Epithelial cell of esophagus (primary cell): ENCODE results near the gene ACADSB.

ENCODE experiments used
- DNase-seq: peaks from one replicate; pipeline ENCODE4 v3.0.0; 2010; ENCODE audit warnings: low read depth
- H3K4me3 ChIP-seq: 2 replicates; pipeline ENCODE4 v1.5.1; 2011; ENCODE audit warnings: mild to moderate bottlenecking, low read length, control low read depth
- TF ChIP-seq, protein P1 (sequence below): IDR thresholded peaks from 2 replicates; pipeline ENCODE4 v1.5.1; 2011; ENCODE audit warnings: low read depth, mild to moderate bottlenecking, low read length, control low read depth, inconsistent platforms; ENCODE audit not compliant: insufficient read depth; ENCODE audit errors: missing control alignments

The ACADSB gene

DNA sequence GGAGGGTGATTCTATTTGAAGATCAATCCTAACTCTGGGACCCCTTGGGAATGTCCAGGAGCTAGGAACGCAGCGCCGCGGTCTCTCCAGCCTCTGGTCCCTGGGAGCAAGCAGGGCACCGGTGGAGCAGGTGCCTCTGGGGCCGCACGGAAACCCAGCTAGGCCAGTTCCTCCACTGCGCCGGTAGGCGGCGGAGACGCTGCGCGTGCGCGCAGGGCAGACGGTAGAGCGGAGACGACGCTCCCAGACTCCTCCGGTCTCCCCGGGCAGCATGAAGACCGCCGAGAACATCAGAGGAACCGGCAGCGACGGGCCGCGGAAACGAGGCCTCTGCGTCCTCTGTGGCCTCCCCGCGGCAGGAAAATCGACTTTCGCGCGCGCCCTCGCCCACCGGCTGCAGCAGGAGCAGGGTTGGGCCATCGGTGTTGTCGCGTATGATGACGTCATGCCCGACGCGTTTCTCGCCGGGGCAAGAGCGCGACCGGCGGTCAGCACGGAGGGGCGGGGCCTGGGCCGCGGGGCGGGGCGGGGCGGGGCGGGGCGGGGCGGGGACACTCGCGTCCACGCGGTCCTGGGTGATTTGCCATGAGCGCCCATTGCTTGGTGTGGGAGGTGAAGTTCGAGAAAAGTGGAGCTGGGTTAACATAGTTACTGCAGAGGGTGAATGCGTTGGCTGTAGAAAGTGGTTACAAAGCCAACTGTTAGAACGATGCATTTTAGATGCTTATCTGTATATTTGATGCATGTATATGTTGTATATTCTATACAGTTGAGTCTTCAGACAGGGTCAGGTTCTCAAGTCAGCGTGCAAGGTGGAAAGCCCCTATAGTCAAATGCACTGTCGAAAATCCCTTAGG lies 28.4 kb upstream of the ACADSB start, which contains the start of gene PSTK:
Gene PSTK, plus strand, starts transcription at position 193 of the 857 bp plus-strand sequence. Its CDS starts 79 bp downstream, at position 272.
- TF ChIP-seq, protein P1, sequence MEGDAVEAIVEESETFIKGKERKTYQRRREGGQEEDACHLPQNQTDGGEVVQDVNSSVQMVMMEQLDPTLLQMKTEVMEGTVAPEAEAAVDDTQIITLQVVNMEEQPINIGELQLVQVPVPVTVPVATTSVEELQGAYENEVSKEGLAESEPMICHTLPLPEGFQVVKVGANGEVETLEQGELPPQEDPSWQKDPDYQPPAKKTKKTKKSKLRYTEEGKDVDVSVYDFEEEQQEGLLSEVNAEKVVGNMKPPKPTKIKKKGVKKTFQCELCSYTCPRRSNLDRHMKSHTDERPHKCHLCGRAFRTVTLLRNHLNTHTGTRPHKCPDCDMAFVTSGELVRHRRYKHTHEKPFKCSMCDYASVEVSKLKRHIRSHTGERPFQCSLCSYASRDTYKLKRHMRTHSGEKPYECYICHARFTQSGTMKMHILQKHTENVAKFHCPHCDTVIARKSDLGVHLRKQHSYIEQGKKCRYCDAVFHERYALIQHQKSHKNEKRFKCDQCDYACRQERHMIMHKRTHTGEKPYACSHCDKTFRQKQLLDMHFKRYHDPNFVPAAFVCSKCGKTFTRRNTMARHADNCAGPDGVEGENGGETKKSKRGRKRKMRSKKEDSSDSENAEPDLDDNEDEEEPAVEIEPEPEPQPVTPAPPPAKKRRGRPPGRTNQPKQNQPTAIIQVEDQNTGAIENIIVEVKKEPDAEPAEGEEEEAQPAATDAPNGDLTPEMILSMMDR = peak; percentile 92
- DNase-seq = peak; percentile 93
- peak within 1 kb of the TSS; percentile 75 for H3K4me3 ChIP-seq

DNA sequence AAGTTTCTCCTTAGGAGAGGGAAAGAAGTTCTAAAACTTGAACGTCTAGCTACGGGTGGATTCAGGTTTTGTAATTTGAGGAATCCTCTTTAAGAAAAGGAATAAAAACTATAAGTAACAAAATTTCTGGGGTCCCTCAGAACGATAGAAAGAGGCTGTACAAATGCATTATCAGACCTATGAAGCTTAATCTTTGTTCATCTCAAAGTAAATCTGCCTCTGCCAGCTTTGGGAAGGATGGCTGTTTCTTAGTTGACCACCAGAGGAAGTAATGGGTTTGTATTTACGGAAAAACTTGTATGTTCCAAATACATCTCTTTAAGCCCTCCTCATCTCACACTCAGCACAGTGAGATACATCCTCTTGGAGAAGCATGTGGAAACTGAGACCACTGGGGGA lies 27.7 kb upstream of the ACADSB start:
- TF ChIP-seq, protein P1 = peak; percentile 44
- peak overlapping the region; percentile 75 for H3K4me3 ChIP-seq
- DNase-seq = peak; percentile 37

DNA sequence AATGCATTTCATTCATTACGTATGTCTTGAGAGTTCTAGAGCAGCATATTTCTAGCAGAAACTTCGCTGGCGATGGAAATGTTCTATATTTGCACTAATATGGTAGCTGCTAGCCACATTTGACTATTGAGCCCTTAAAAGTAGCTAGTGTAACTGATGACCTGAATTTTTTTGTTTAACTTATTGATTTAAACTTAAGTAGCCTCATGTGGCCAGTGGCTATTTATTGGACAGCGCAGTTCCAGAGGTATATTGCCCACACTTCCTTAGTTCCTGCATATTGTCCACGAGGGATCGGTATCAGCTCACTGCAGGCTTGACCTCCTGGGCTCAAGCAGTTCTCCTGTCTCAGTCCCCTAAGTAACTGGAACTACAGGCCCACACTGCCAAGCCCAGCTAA lies 24.9 kb upstream of the ACADSB start:
- H3K4me3 ChIP-seq = no peak overlapping the region
- TF ChIP-seq, protein P1 = no peak
- DNase-seq = no peak

DNA sequence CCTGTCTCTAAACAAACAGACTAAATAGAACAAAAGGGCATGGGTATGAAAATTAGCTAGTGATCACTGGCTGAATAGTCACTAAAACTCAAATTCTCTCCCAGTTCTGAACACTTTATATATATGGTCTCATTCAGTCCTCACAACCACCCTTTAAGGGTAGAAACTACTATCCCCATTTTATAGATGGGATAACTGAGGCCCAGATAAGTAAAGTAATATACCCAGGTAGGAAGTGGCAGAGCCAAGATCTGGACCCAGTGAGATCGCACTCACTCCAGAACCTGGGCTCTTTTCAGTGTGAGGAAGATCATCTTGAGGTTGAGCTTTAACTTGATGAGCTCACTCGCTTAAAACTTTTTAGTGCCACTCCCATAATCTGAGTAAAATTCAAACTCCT lies 24.1 kb upstream of the ACADSB start:
- no peak for DNase-seq
- TF ChIP-seq, protein P1 = no peak
- no peak overlapping the region for H3K4me3 ChIP-seq

DNA sequence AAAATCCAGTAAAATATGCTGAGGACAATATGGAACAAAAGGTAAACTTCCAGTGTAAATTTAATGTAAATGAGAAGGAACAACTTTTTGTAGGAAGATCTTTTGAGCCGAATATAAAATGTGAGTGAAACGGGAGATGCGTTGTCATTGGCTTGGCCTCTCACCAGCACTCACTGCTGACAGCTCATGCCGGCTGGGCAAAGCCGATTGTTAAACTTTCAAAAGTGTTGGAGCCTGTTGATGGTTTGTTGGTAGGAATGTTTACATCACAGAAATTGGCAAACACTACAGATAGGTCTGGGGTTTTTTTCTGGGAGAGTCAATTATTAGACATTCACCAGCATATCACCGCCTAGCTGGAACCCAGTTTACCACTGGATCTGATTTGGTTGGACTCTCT lies 22.5 kb upstream of the ACADSB start:
- TF ChIP-seq, protein P1 = no peak
- no peak for DNase-seq
- no peak overlapping the region for H3K4me3 ChIP-seq

DNA sequence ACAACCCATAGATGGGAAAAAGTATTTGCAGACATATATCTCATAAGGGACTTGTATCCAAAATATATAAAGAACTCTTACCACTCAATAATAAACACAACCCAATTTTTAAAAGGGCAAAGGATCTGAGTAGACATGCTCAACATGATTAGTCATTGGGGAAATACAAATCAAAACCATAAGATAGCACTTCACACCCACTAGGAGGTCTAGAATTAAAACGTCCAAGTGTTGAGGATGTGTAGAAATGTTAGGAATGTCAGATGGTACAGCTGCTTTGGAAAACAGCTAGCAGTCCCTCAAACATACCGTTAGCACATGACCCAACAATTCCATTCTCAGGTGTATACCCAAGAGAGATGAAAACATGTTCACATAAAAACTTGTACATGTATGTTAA lies 20.3 kb upstream of the ACADSB start:
- TF ChIP-seq, protein P1 = no peak
- DNase-seq = no peak
- H3K4me3 ChIP-seq = no peak overlapping the region
